MM.1S (cell line): ENCODE measurements around the gene AGFG1.
A peak's percentile ranks its signal among the peaks of the same experiment; 100 is the strongest.

Experiments
- DNase-seq: peaks from one replicate; pipeline ENCODE4 v3.0.0-alpha.2; 2015
- H2AFZ ChIP-seq: fragments of 300-600 bp; sonication (generic); 2 replicates; pipeline ENCODE4 v1.6.0; 2016; ENCODE audit warnings: antibody characterized with exemption, low read length
- H3F3A ChIP-seq: fragments of 300-600 bp; sonication (generic); 2 replicates; pipeline ENCODE4 v1.6.1; 2016; ENCODE audit warnings: mild to moderate bottlenecking, antibody characterized with exemption, low read length, moderate library complexity, mixed read lengths; ENCODE audit not compliant: insufficient read depth
- H3K27ac ChIP-seq: fragments of 300-600 bp; sonication (generic); 2 replicates; pipeline ENCODE4 v1.5.1; 2016; ENCODE audit warnings: mild to moderate bottlenecking, low read length
- H3K27me3 ChIP-seq: fragments of 300-600 bp; sonication (generic); replicated peaks from 2 replicates; pipeline ENCODE4 v1.6.0; 2016; ENCODE audit warnings: low read length; ENCODE audit not compliant: insufficient read depth
- H3K36me3 ChIP-seq: fragments of 300-600 bp; sonication (generic); replicated peaks from 2 replicates; pipeline ENCODE4 v1.6.1; 2016; ENCODE audit warnings: mild to moderate bottlenecking, low read length, mixed read lengths; ENCODE audit not compliant: insufficient read depth
- H3K4me1 ChIP-seq: fragments of 300-600 bp; sonication (generic); 2 replicates; pipeline ENCODE4 v1.6.1; 2016; ENCODE audit warnings: low read length, mixed read lengths
- H3K4me2 ChIP-seq: fragments of 300-600 bp; sonication (generic); 2 replicates; pipeline ENCODE4 v1.6.0; 2016; ENCODE audit warnings: low read depth, low read length
- H3K4me3 ChIP-seq: fragments of 300-600 bp; sonication (generic); 2 replicates; pipeline ENCODE4 v1.5.1; 2016; ENCODE audit warnings: low read length, mixed read lengths
- H3K79me2 ChIP-seq: fragments of 300-600 bp; sonication (generic); 2 replicates; pipeline ENCODE4 v1.6.1; 2016; ENCODE audit warnings: mixed run types, low read length, mixed read lengths
- H3K9ac ChIP-seq: fragments of 300-600 bp; sonication (generic); 2 replicates; pipeline ENCODE4 v1.6.1; 2016; ENCODE audit warnings: low read length, mixed read lengths
- H3K9me2 ChIP-seq: fragments of 300-600 bp; sonication (generic); replicated peaks from 2 replicates; pipeline ENCODE4 v1.6.1; 2016; ENCODE audit warnings: mild to moderate bottlenecking, low read length, mixed read lengths; ENCODE audit not compliant: insufficient read depth
- H3K9me3 ChIP-seq: fragments of 300-600 bp; sonication (generic); replicated peaks from 2 replicates; pipeline ENCODE4 v1.6.1; 2016; ENCODE audit warnings: mild to moderate bottlenecking, low read length, mixed read lengths; ENCODE audit not compliant: insufficient read depth
- H4K20me1 ChIP-seq: fragments of 300-600 bp; sonication (generic); 2 replicates; pipeline ENCODE4 v1.6.1; 2016; ENCODE audit warnings: mild to moderate bottlenecking, low read length, moderate library complexity, mixed read lengths; ENCODE audit not compliant: insufficient read depth
- CTCF ChIP-seq: fragments of 300-600 bp; sonication (generic); IDR thresholded peaks from 2 replicates; pipeline ENCODE4 v1.5.1; 2016; ENCODE audit warnings: antibody characterized with exemption, low read length, mixed read lengths
- EZH2 ChIP-seq: fragments of 300-600 bp; sonication (generic); optimal IDR thresholded peaks from 2 replicates; pipeline ENCODE3; 2017; ENCODE audit warnings: low read depth, mild to moderate bottlenecking, antibody characterized with exemption, low read length, mixed read lengths
- EZH2phosphoT487 ChIP-seq: fragments of 300-600 bp; sonication (generic); IDR thresholded peaks from 2 replicates; pipeline ENCODE4 v1.6.1; 2018; ENCODE audit warnings: antibody characterized with exemption, low read length

AGFG1 gene

GRCh38 chr2:227529871-227530270 is 57.9 kb downstream of the AGFG1 start:
- H3K36me3 ChIP-seq = 0 out of 2 replicates have a peak, but pooled peaks cover under 1% of the 10 kb centered on the region

GRCh38 chr2:227534714-227535113 is 62.8 kb downstream of the AGFG1 start:
- peaks cover 12% of the 10 kb centered on the region for H3F3A ChIP-seq
- no peaks in the 10 kb centered on the region for H3K9me2 ChIP-seq
- DNase-seq = peak; percentile 83
- no peaks in the 10 kb centered on the region; the same call in 1 of the 2 replicates for H3K36me3 ChIP-seq
- H3K27ac ChIP-seq = peak overlapping the region; percentile 17; the same call in 1 of the 2 replicates
- H3K27me3 ChIP-seq = no peaks in the 10 kb centered on the region
- H3K4me3 ChIP-seq = no peak overlapping the region
- H2AFZ ChIP-seq = no peak overlapping the region
- H3K4me1 ChIP-seq = peaks cover 28% of the 10 kb centered on the region
- H3K79me2 ChIP-seq = 0 out of 2 replicates have a peak, but pooled peaks cover 14% of the 10 kb centered on the region
- H4K20me1 ChIP-seq = no peaks in the 10 kb centered on the region
- peak overlapping the region; percentile 23; the same call in 1 of the 2 replicates for H3K4me2 ChIP-seq
- H3K9me3 ChIP-seq = no peaks in the 10 kb centered on the region
- no peak for TF ChIP-seq CTCF
- H3K9ac ChIP-seq = no peak overlapping the region

More at GRCh38 chr2:227529871-227530270, 57.9 kb downstream of the AGFG1 start:
- Histone ChIP-seq H3K9ac (no peak overlapping the region), H3K27ac (no peak overlapping the region), H3K9me2 (no peaks in the 10 kb centered on the region), H3K4me3 (no peak overlapping the region), H3K9me3 (no peaks in the 10 kb centered on the region), H4K20me1 (no peaks in the 10 kb centered on the region; the same call in 1 of the 2 replicates), H3K4me2 (no peak overlapping the region), H3K27me3 (no peaks in the 10 kb centered on the region), H3F3A (peaks cover 7% of the 10 kb centered on the region), H3K79me2 (no peaks in the 10 kb centered on the region), H2AFZ (no peak overlapping the region), H3K4me1 (peaks cover 22% of the 10 kb centered on the region)
- DNase-seq = no peak
- TF ChIP-seq EZH2phosphoT487 (no peak), EZH2 (no peak), CTCF (no peak)

- no peaks in the 10 kb centered on the region; the same call in 1 of the 2 replicates for H3K36me3 ChIP-seq
- no peaks in the 10 kb centered on the region for H3K9me2 ChIP-seq
Observed at GRCh38 chr2:227536445-227536844, 64.5 kb downstream of the AGFG1 start.

More at GRCh38 chr2:227536445-227536844, 64.5 kb downstream of the AGFG1 start:
- peaks cover 28% of the 10 kb centered on the region for H3K4me1 ChIP-seq
- no peak overlapping the region for H3K4me2 ChIP-seq
- H3K4me3 ChIP-seq = no peak overlapping the region
- 0 out of 2 replicates have a peak, but pooled peaks cover 14% of the 10 kb centered on the region for H3K79me2 ChIP-seq
- no peaks in the 10 kb centered on the region for H3K9me3 ChIP-seq
- no peak overlapping the region for H3K9ac ChIP-seq
- H4K20me1 ChIP-seq = no peaks in the 10 kb centered on the region
- H3K27me3 ChIP-seq = no peaks in the 10 kb centered on the region
- H3F3A ChIP-seq = peaks cover 12% of the 10 kb centered on the region
- no peak for DNase-seq
- no peak for TF ChIP-seq CTCF
- no peak for TF ChIP-seq EZH2
- no peak for TF ChIP-seq EZH2phosphoT487
- no peak overlapping the region for H3K27ac ChIP-seq
- no peak overlapping the region for H2AFZ ChIP-seq
